GM12874 (cell line): ENCODE data around the gene SHB.

ENCODE experiments used
- TF ChIP-seq, protein P1 (sequence below): IDR thresholded peaks from 2 replicates; pipeline ENCODE4 v1.5.1; 2011; ENCODE audit warnings: low read depth, mild to moderate bottlenecking, control low read depth, low read length, moderate library complexity; ENCODE audit not compliant: insufficient read depth

SHB gene

DNA sequence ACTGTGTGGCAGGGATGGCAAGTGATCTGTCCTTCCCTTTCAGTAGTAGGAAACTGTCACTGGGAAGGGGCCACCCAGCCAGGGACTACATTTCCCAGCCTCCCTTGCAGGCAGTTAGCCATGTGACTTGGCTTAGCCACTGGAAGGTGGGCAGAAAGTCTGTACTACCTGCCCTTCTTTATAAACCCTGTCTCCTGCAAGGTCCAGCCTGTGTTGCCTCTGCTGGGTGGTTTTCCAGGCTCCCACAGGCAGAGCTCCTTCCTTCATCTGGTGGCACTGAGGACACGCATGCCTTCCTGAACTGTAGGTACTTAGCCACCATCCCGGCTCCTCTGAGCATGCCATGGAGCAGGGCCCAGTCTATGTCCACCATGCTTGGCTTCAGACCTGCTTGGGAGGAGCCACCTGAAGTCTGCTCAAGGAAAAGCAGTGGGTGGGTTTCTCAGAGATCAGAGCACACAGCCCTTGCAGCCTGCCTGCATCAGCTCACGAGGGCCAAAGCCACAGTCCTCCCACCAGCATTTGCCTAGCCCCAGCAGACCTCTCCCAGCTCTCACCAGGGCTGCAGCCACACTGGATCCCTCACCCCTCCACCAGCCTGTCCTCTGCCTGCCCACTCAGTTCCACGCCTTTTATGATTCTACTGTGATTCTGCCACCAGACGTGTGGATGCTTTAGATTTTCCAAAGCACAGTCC lies 148.4 kb downstream of the SHB start:
- TF ChIP-seq, protein P1, sequence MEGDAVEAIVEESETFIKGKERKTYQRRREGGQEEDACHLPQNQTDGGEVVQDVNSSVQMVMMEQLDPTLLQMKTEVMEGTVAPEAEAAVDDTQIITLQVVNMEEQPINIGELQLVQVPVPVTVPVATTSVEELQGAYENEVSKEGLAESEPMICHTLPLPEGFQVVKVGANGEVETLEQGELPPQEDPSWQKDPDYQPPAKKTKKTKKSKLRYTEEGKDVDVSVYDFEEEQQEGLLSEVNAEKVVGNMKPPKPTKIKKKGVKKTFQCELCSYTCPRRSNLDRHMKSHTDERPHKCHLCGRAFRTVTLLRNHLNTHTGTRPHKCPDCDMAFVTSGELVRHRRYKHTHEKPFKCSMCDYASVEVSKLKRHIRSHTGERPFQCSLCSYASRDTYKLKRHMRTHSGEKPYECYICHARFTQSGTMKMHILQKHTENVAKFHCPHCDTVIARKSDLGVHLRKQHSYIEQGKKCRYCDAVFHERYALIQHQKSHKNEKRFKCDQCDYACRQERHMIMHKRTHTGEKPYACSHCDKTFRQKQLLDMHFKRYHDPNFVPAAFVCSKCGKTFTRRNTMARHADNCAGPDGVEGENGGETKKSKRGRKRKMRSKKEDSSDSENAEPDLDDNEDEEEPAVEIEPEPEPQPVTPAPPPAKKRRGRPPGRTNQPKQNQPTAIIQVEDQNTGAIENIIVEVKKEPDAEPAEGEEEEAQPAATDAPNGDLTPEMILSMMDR: no peak

- TF ChIP-seq, protein P1: no peak
These were observed 149.1 kb downstream of the SHB start for GRCh38 chr9:37919956-37920335.

DNA sequence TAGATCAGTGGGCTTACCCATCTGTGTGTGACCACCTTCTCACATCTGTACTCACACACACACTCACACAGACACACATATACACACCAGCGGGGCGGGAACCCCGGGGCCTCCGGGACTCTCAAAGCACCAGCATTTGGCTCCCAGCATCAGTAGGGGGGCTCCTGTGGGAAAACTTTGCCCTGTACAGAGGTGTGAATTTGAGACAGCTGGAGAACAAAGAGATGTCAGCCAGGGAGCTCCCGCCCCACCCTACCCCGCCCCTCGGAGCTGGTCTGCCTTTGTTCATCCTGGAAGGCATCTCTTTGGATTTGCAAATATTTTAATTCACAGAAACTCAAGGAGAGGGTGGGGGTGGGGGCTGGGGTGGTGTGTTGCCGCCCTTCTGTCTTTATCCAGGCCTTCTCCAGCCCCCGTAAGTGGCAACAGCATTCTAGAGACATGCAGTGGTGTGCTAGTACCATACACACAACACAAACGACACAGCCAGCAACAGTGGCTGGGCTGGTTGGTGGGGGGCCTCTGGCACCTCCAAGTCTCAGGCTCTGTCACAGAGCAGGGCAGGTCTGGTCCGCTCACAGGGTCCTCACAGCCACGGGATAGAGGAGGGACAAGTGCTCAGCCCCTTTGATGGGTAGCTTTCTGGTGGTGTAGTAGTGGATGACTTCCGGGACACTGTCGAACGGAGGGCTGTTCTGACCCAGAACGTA lies 149.6 kb downstream of the SHB start:
- TF ChIP-seq, protein P1: no peak

GRCh38 chr9:37918665-37919170 lies 150.3 kb downstream of the SHB start:
- TF ChIP-seq, protein P1: no peak

DNA sequence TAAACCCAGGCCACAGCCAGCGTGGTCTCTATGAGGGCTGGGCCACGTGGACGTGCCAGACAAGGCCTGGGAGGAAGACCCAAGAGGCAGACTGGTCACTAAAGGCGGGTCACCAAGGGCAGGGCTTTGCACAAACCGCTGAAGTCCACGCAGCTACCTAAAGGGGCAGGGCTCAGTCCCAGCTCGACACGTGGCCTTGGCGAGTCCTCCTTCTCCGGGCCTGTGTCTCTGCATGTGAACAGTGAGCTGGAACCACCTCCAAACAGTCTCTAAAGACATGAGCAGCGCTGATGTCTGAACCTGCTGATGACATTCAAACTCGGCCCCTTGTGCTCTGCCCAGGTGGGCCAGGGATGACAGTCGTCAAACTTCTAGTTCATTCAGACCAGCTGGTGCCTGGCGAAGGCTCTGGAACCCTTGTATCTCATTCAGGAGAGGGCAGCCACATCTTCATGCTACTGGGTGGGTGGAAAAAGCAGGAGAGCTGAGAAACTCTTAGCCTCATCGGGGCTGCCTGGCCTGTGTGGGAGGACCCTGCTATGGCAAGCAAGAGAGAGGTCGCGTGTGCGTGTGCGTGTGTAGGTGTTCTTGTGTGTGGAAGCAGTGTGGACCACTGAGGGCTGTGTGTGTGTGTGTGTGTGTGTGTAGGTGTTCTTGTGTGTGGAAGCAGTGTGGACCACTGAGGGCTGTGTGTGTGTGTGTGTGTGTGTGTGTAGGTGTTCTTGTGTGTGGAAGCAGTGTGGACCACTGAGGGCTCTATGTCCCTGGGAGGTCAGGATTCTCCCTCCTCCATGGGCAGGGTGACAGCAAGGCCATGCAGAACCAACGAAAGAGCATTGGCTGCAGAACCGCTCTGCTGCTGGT lies 151.0 kb downstream of the SHB start:
- TF ChIP-seq, protein P1: no peak

- TF ChIP-seq, protein P1: no peak
These were observed 151.7 kb downstream of the SHB start for GRCh38 chr9:37917313-37917731.
